Measurements from ENCODE around the gene RXRA.

DNA sequence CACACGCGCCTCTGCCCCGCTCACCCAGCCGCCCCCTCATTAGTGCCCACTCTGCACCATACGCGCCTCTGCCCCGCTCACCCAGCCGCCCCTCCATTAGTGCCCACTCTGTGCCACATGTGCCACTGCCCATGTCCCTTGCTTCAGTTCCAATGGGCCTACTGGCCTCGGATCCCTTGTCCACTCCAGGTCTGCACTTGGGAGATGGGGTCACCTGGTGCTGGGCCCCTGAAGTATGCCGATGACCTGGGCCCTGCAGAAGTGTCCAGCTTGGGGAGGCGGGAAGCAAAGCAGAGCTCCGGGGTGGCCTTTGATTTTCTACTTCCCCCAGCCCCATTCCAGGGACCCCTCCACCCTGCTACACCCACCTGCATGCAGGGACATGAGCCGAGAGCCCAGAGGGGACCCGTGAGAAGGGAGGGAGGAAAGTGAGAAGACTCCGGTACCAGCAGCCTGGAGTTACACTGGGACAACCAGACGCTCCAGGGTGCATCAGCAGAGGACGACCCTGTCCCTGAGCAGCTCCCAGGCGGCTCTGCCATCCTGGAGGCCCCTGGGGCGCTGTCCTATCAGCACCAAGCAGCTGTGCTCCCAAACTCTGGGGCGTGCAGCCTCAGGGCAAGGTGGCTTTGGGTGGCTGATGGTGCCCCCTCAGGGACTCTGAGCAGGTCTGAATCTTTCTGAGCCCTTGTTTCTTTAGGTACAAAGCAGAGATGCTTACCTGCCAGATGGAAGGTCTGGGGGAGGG is 140.8 kb downstream of the RXRA start:
- TF ChIP-seq ZNF830 (tag by site-specific recombination; IDR thresholded peaks at IDR 0.05; ENCODE audit: low read depth) (no peak), KLF8 (tag by site-specific recombination; IDR thresholded peaks at IDR 0.05) (no peak)
- TF ChIP-seq, protein P1, sequence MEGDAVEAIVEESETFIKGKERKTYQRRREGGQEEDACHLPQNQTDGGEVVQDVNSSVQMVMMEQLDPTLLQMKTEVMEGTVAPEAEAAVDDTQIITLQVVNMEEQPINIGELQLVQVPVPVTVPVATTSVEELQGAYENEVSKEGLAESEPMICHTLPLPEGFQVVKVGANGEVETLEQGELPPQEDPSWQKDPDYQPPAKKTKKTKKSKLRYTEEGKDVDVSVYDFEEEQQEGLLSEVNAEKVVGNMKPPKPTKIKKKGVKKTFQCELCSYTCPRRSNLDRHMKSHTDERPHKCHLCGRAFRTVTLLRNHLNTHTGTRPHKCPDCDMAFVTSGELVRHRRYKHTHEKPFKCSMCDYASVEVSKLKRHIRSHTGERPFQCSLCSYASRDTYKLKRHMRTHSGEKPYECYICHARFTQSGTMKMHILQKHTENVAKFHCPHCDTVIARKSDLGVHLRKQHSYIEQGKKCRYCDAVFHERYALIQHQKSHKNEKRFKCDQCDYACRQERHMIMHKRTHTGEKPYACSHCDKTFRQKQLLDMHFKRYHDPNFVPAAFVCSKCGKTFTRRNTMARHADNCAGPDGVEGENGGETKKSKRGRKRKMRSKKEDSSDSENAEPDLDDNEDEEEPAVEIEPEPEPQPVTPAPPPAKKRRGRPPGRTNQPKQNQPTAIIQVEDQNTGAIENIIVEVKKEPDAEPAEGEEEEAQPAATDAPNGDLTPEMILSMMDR (tag by site-specific recombination; IDR thresholded peaks at IDR 0.05), result no peak

Measured in HEK293 (cell line).